C4-2B (cell line): ENCODE data around the gene TSPAN3.

Experiments used
- H3K27ac ChIP-seq: fragments of 450-650 bp; 2 replicates; pipeline ENCODE4 v1.5.1; 2017
- CTCF ChIP-seq: fragments of 450-650 bp; conservative IDR thresholded peaks from 2 replicates; pipeline ENCODE4 v1.5.1; 2017; ENCODE audit warnings: mild to moderate bottlenecking
- ZFX ChIP-seq: fragments of 450-650 bp; IDR thresholded peaks from 2 replicates; pipeline ENCODE4 v1.6.1; 2017

Gene TSPAN3

GRCh38 chr15:77064063-77064462 is 6.8 kb downstream of the TSPAN3 start:
- TF ChIP-seq CTCF (no peak), ZFX (no peak)

GRCh38 chr15:77063249-77063648 is 7.7 kb downstream of the TSPAN3 start:
- TF ChIP-seq ZFX (no peak), CTCF (no peak)
- H3K27ac ChIP-seq, result no peak overlapping the region

More at GRCh38 chr15:77064063-77064462, 6.8 kb downstream of the TSPAN3 start:
- H3K27ac ChIP-seq, result no peak overlapping the region

GRCh38 chr15:77060546-77060945 is 10.4 kb downstream of the TSPAN3 start:
- TF ChIP-seq CTCF (no peak), ZFX (no peak)
- H3K27ac ChIP-seq, result no peak overlapping the region

- no peak overlapping the region for H3K27ac ChIP-seq
- TF ChIP-seq CTCF (no peak), ZFX (no peak)
Measured at GRCh38 chr15:77059786-77060361, 11.0 kb downstream of the TSPAN3 start.

- TF ChIP-seq CTCF, result no peak
- no peak for TF ChIP-seq ZFX
- H3K27ac ChIP-seq, result no peak overlapping the region
Measured at GRCh38 chr15:77058468-77058867, 12.4 kb downstream of the TSPAN3 start.

- TF ChIP-seq CTCF, result no peak
- no peak for TF ChIP-seq ZFX
- no peak overlapping the region for H3K27ac ChIP-seq
Measured at GRCh38 chr15:77057685-77058084, 13.2 kb downstream of the TSPAN3 start.

- TF ChIP-seq CTCF (no peak), ZFX (no peak)
Measured at GRCh38 chr15:77057072-77057471, 13.8 kb downstream of the TSPAN3 start.

More at GRCh38 chr15:77057072-77057471, 13.8 kb downstream of the TSPAN3 start:
- H3K27ac ChIP-seq, result no peak overlapping the region
